ENCODE data around the gene POP7.
"Not testable (repeated sequence)": the region's sequence is repeated elsewhere in the genome, so short reads cannot be mapped to it uniquely, and the experiment has no call there.

GRCh38 chr7:100669106-100669505, 36.8 kb upstream of the POP7 start:
- TF ChIP-seq POLR2A, CTCF (IDR thresholded peaks at IDR 0.05): not testable (repeated sequence)
